Measurements from ENCODE around the gene AAMDC.
"Not testable (repeated sequence)": the region's sequence is repeated elsewhere in the genome, so short reads cannot be mapped to it uniquely, and the experiment has no call there.

The AAMDC gene

GRCh38 chr11:77822126-77822525, 1.2 kb downstream of the AAMDC start:
- DNase-seq: not testable (repeated sequence)

- DNase-seq: peak; percentile 57
These were observed 2.8 kb downstream of the AAMDC start for GRCh38 chr11:77823775-77824174.

DNA sequence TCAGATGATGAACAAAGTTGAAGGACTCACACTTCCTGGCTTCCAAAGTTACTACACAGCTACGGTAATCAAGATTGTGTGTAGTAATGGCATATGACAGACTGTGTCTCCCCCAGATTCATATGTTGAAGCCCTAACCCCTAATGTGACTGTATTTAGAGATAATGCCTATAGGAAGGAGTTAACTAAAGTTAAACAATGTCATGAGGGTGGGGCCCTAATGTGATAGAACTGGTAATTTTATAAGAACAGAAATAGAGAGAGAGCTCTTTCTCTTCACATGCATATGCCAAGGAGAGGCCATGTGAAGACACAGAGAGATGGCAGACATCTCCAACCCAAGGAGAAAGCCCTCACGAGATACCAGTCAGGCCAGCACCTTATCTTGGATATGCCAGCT, 8.0 kb downstream of the AAMDC start:
- peak; percentile 61 for DNase-seq

DNA sequence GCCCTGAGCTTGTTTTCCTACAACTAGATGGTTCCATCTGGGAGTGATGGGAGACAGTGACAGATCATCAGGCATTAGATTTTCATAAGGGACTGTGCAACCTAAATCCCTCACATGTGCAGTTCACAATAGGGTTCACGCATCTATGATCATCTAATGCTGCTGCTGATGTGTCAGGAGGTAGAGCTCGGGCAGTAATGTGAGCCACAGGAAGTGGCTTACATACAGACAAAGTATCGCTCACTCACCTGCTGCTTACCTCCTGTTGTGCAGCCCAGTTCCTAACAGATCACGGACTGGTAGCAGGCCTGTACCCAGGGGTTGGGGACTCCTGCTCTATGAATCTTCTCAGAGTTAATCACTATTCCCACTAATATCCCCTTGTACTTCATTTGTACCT, 12.4 kb downstream of the AAMDC start:
- DNase-seq: no peak

GRCh38 chr11:77842441-77843121, 21.6 kb downstream of the AAMDC start:
- no peak for DNase-seq

GRCh38 chr11:77843700-77844099, 22.8 kb downstream of the AAMDC start:
- DNase-seq: not testable (repeated sequence)

DNA sequence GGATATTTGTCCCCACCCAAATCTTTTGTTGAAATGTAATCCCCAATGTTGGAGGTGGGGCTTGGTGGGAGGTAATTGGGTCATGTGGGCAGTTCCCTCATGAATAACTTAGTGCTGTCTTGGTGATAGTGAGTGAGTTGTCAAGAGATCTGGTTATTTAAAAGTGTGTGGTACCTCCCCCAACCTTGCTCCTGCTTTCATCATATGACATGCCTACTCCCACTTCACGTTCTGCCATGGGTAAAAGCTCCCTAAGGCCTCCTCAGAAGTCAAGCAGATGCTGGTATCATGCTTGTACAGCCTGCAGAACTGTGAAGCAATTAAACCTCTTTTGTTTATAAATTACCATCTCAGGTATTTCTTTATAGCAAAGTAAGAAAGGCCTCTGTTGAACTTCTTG, 30.6 kb downstream of the AAMDC start:
- DNase-seq: no peak

DNA sequence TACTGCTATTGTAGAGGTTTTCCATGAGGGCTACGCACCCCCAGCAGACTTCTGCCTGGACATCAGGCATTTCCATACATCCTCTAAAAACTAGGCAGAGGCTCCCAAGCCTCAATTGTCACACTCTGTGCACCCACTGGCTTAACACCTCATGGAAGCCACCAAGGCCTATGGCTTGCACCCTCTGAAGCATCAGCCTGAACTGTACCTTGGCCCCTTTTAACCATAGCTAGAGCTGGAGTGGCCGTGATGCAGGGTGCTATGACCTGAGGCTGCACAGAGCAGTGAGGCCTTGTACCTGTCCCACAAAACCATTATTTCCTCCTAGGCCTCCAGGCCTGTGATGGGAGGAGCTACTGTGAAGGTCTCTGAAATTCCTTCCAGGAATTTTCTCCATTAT, 33.9 kb downstream of the AAMDC start:
- no peak for DNase-seq

- not testable (repeated sequence) for DNase-seq
These were observed 37.0 kb downstream of the AAMDC start for GRCh38 chr11:77857906-77858457.

GRCh38 chr11:77861444-77861843, 40.5 kb downstream of the AAMDC start:
- not testable (repeated sequence) for DNase-seq

- DNase-seq: no peak
These were observed 44.9 kb downstream of the AAMDC start for GRCh38 chr11:77865805-77866204.

DNA sequence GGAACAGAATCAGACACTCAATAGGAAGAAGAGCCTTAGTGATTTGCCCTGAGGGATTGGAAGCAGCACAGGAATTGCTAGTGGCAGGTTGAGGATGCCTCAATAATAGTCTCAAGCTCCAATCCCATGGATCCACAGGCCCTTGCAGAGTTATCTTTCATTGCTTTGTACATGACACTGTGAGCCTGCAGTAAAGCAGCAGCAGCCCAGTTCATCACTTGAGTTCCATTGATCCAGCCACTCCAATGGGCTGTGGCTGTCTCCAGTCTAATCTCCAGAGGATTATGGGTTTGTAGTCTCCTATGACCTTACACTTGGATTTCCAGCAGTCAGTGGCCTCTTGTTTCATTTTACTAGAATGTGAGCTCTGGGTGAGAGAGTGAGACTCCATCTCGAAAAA, 45.4 kb downstream of the AAMDC start:
- DNase-seq: no peak

GRCh38 chr11:77868744-77869143, 47.8 kb downstream of the AAMDC start:
- no peak for DNase-seq

GRCh38 chr11:77871855-77872254, 50.9 kb downstream of the AAMDC start:
- DNase-seq: no peak

- DNase-seq: no peak
These were observed 52.4 kb downstream of the AAMDC start for GRCh38 chr11:77873345-77873744.

DNA sequence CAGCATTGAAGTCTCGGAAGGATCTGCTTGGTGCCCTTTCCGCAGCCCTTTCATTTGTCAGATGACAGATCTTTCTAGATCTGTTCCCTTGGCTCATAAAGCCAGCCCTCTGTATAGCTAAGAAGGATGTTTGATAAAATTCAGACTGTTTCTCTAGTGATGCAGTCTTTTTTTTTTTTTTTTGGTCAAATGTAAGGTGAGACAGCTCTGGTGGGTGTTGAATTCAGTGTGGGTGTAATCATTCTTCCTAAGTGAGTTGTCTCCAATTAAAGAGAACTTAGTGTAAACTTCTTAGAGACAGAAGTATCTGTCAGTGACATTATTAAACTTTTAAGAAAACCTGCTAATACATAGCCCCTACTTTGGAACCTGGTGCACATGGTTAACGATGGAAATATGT, 53.3 kb downstream of the AAMDC start:
- no peak for DNase-seq

- DNase-seq: no peak
These were observed 55.1 kb downstream of the AAMDC start for GRCh38 chr11:77876045-77876444.

GRCh38 chr11:77878247-77878646, 57.3 kb downstream of the AAMDC start:
- DNase-seq: not testable (repeated sequence)

DNA sequence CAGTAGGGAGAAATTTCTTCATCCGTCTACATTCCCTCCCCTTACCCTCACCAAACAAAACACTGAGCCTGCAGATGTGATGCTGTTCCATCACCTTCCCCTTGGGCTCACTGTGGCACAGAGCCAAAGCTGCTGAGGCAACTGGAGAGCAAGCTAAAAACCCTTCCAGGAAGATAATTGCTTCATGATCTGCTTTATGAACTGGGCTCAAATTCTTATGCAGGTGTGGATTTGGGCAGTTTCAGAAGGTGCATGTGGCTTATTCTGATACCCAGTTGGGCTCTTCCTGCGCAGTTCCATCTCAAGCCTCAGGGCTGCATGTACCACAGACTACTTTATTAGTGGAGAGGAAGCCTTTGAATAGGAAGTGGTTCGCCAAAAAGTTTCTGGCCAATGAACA, 58.3 kb downstream of the AAMDC start:
- DNase-seq: peak; percentile 20

GRCh38 chr11:77882396-77882795, 61.5 kb downstream of the AAMDC start:
- no peak for DNase-seq

DNA sequence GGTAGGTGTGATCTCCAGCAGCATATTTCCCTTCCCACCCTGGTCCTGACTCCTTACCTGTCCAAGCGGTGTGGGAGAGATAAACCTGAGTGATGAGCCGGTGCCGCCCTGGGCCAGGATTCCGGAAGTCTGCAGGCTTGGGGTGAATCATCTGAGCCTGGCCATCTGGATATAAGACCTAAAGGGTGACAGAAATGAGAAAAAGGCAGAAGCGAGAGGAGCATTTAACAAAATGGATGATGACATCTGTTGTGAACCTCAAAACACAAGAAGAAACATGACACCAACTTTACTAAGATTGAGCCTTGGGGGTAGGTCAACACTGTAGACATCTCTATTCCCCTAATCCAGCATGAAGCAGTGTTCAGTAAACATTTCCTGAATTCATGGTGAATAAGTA, 62.8 kb downstream of the AAMDC start:
- no peak for DNase-seq

DNA sequence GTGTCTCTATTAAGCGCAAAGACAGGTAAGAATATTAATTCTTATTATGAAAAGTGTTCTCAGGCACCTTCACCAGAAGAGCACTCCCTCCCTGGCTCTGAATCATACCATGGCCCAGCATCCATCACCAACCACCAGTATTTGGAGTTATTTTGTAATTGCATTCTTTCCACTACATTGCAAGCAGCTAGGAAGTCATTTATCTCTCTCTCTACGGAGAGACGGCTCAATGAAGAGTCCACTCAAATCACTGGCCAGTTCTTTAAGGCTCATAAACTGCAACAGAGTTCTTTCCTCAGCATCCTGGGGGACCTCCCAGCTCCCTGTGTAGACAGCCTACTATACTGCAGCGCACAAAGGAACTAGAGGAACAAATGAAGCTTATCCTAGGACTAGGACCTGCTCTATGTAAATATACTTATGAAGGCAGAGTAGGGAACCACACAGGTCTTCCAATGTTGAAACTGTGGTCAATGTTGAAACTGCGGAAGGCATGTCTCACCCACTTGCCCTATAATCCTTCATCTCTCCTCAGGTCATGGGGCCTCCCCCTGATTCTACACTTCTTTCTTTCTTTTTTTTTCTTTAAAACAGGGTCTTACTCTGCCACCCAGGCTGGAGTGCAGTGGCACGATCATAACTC, 63.4 kb downstream of the AAMDC start:
- DNase-seq: no peak

- no peak for DNase-seq
These were observed 63.9 kb downstream of the AAMDC start for GRCh38 chr11:77884829-77885190.

GRCh38 chr11:77886401-77886800, 65.5 kb downstream of the AAMDC start:
- DNase-seq: no peak

DNA sequence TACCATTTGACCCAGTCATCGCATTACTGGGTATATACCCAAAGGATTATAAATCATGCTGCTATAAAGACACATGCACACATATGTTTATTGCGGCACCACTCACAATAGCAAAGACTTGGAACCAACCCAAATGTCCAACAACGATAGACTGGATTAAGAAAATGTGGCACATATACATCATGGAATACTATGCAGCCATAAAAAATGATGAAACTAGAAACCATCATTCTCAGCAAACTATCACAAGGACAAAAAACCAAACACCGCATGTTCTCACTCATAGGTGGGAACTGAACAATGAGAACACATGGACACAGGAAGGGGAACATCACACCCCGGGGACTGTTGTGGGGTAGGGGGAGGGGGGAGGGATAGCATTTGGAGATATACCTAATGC, 68.1 kb downstream of the AAMDC start:
- DNase-seq: not testable (repeated sequence)
